Measurements from ENCODE around the gene GRM7.

Gene GRM7

DNA sequence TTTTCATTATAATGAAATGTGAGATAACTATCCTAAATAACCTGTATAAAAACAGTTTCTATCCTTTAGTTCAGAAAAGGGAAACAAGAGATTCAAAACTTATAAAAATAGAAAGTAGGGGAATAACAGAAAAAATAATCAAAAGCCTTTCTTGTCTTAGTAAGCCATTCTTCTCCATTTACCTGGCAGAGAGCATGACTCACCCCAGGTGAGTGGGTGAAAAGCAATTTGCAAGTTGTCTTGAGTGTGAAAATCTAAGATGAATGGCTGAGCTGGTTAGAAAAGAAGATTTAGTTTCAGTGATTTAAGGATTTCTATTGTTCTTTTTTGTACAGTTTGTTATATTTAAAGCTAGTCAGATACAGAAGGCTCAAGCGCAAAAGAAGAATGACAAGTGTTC is 702.0 kb downstream of the GRM7 start:
- Histone ChIP-seq H3K36me3 (ENCODE audit: control insufficient read depth in 2 of 2, insufficient read depth in 1 of 2, low read length in 2 of 2) (no peaks in the 10 kb centered on the region), H3K4me3 (ENCODE audit: low read depth, low read length) (no peak overlapping the region), H3K27ac (ENCODE audit: extremely low read depth, low read depth, low read length) (no peak overlapping the region), H3K4me1 (ENCODE audit: control insufficient read depth, insufficient read depth, low read length) (no peaks in the 10 kb centered on the region), H3K9me3 (ENCODE audit: control insufficient read depth, insufficient read depth, low read depth, low read length) (no peaks in the 10 kb centered on the region)
- TF ChIP-seq ZNF394 (tag by site-specific recombination; IDR thresholded peaks at IDR 0.05; ENCODE audit: borderline replicate concordance) (no peak), ZNF549 (tag by site-specific recombination; IDR thresholded peaks at IDR 0.05) (no peak), ZNF302 (tag by site-specific recombination; IDR thresholded peaks at IDR 0.05; ENCODE audit: low read depth) (no peak), ZNF112 (tag by site-specific recombination; IDR thresholded peaks at IDR 0.05) (no peak), ZEB2 (tag by site-specific recombination; IDR thresholded peaks at IDR 0.05) (no peak), ZFP3 (tag by site-specific recombination; IDR thresholded peaks at IDR 0.05; ENCODE audit: low read depth) (no peak), ZNF404 (tag by site-specific recombination; IDR thresholded peaks at IDR 0.05) (no peak)
- TF ChIP-seq, protein P1, sequence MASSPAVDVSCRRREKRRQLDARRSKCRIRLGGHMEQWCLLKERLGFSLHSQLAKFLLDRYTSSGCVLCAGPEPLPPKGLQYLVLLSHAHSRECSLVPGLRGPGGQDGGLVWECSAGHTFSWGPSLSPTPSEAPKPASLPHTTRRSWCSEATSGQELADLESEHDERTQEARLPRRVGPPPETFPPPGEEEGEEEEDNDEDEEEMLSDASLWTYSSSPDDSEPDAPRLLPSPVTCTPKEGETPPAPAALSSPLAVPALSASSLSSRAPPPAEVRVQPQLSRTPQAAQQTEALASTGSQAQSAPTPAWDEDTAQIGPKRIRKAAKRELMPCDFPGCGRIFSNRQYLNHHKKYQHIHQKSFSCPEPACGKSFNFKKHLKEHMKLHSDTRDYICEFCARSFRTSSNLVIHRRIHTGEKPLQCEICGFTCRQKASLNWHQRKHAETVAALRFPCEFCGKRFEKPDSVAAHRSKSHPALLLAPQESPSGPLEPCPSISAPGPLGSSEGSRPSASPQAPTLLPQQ (tag by site-specific recombination; IDR thresholded peaks at IDR 0.05), result no peak
- TF ChIP-seq, protein P2, sequence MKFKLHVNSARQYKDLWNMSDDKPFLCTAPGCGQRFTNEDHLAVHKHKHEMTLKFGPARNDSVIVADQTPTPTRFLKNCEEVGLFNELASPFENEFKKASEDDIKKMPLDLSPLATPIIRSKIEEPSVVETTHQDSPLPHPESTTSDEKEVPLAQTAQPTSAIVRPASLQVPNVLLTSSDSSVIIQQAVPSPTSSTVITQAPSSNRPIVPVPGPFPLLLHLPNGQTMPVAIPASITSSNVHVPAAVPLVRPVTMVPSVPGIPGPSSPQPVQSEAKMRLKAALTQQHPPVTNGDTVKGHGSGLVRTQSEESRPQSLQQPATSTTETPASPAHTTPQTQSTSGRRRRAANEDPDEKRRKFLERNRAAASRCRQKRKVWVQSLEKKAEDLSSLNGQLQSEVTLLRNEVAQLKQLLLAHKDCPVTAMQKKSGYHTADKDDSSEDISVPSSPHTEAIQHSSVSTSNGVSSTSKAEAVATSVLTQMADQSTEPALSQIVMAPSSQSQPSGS (tag by site-specific recombination; IDR thresholded peaks at IDR 0.05; ENCODE audit: low read depth), result no peak
- TF ChIP-seq, protein P3, sequence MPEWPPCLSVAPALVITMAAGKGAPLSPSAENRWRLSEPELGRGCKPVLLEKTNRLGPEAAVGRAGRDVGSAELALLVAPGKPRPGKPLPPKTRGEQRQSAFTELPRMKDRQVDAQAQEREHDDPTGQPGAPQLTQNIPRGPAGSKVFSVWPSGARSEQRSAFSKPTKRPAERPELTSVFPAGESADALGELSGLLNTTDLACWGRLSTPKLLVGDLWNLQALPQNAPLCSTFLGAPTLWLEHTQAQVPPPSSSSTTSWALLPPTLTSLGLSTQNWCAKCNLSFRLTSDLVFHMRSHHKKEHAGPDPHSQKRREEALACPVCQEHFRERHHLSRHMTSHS (tag by site-specific recombination; IDR thresholded peaks at IDR 0.05), result no peak
- POLR2A ChIA-PET, result no interaction called here
- CTCF ChIA-PET, result no interaction called here

DNA sequence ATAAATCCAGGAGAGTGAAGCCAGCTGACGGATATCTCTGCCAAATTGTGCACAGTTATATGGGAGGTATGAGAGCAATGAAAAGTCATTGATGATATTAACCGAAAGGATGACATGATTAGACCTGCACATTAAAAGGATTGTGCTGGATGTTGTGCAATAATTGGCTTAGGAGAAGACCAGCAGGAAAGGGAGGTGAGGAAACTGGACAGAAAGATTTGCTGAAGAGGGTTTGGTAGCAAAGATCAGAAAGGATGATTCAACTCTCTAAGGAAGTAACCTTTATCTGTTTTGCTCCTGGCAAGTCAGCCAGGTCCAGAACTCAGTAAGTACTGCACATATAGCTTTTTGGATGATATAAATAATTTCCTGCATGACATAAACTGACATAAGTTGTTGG is 704.7 kb downstream of the GRM7 start:
- POLR2A ChIA-PET, result no interaction called here
- Histone ChIP-seq H3K36me3 (ENCODE audit: control insufficient read depth in 2 of 2, insufficient read depth in 1 of 2, low read length in 2 of 2) (no peaks in the 10 kb centered on the region), H3K9me3 (ENCODE audit: control insufficient read depth, insufficient read depth, low read depth, low read length) (no peaks in the 10 kb centered on the region), H3K4me3 (ENCODE audit: low read depth, low read length) (no peak overlapping the region), H3K27ac (ENCODE audit: extremely low read depth, low read depth, low read length) (no peak overlapping the region), H3K4me1 (ENCODE audit: control insufficient read depth, insufficient read depth, low read length) (no peaks in the 10 kb centered on the region)
- CTCF ChIA-PET, result no interaction called here
- TF ChIP-seq, protein P4, sequence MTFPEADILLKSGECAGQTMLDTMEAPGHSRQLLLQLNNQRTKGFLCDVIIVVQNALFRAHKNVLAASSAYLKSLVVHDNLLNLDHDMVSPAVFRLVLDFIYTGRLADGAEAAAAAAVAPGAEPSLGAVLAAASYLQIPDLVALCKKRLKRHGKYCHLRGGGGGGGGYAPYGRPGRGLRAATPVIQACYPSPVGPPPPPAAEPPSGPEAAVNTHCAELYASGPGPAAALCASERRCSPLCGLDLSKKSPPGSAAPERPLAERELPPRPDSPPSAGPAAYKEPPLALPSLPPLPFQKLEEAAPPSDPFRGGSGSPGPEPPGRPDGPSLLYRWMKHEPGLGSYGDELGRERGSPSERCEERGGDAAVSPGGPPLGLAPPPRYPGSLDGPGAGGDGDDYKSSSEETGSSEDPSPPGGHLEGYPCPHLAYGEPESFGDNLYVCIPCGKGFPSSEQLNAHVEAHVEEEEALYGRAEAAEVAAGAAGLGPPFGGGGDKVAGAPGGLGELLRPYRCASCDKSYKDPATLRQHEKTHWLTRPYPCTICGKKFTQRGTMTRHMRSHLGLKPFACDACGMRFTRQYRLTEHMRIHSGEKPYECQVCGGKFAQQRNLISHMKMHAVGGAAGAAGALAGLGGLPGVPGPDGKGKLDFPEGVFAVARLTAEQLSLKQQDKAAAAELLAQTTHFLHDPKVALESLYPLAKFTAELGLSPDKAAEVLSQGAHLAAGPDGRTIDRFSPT (tag by site-specific recombination; IDR thresholded peaks at IDR 0.05), result no peak
- no peak for TF ChIP-seq SALL2 (tag by site-specific recombination; IDR thresholded peaks at IDR 0.05; ENCODE audit: borderline replicate concordance)
- TF ChIP-seq ZNF610 (tag by site-specific recombination; IDR thresholded peaks at IDR 0.05; ENCODE audit: borderline replicate concordance), result no peak
- no peak for TF ChIP-seq ZNF302 (tag by site-specific recombination; IDR thresholded peaks at IDR 0.05; ENCODE audit: low read depth)
- no peak for TF ChIP-seq ZNF624 (tag by site-specific recombination; IDR thresholded peaks at IDR 0.05)
- no peak for TF ChIP-seq ZNF658 (tag by site-specific recombination; IDR thresholded peaks at IDR 0.05)
- TF ChIP-seq HOXD13 (CRISPR knock-in tag; IDR thresholded peaks at IDR 0.05; ENCODE audit: borderline replicate concordance), result no peak

DNA sequence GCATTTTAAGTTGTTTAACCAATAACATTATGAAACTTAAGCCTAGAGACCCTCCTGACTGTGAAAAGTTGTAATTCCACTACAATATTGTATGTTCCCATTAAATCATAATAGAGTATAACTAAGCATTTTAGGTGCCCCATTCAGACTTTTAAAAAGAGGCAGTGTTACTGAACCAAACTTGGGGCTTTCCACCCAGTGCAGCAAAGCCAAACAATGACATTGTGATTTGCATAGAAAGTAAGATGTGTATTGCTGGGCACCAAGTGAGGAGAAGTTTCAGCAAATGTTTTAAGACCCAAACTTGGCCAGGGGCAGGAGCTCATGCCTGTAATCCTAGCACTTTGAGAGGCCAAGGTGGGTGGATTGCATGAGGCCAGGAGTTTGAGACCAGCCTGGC is 706.2 kb downstream of the GRM7 start:
- ChIA-PET POLR2A (no interaction called here), CTCF (no interaction called here)
- H3K27ac ChIP-seq (ENCODE audit: extremely low read depth, low read depth, low read length), result no peak overlapping the region
- no peaks in the 10 kb centered on the region for H3K4me1 ChIP-seq (ENCODE audit: control insufficient read depth, insufficient read depth, low read length)
- H3K36me3 ChIP-seq (ENCODE audit: control insufficient read depth in 2 of 2, insufficient read depth in 1 of 2, low read length in 2 of 2), result no peaks in the 10 kb centered on the region
- H3K9me3 ChIP-seq (ENCODE audit: control insufficient read depth, insufficient read depth, low read depth, low read length), result no peaks in the 10 kb centered on the region
- no peak overlapping the region for H3K4me3 ChIP-seq (ENCODE audit: low read depth, low read length)
- TF ChIP-seq, protein P5, sequence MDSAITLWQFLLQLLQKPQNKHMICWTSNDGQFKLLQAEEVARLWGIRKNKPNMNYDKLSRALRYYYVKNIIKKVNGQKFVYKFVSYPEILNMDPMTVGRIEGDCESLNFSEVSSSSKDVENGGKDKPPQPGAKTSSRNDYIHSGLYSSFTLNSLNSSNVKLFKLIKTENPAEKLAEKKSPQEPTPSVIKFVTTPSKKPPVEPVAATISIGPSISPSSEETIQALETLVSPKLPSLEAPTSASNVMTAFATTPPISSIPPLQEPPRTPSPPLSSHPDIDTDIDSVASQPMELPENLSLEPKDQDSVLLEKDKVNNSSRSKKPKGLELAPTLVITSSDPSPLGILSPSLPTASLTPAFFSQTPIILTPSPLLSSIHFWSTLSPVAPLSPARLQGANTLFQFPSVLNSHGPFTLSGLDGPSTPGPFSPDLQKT (IDR thresholded peaks at IDR 0.05; ENCODE audit: borderline replicate concordance, low read depth, low read length), result no peak
- TF ChIP-seq, protein P6, sequence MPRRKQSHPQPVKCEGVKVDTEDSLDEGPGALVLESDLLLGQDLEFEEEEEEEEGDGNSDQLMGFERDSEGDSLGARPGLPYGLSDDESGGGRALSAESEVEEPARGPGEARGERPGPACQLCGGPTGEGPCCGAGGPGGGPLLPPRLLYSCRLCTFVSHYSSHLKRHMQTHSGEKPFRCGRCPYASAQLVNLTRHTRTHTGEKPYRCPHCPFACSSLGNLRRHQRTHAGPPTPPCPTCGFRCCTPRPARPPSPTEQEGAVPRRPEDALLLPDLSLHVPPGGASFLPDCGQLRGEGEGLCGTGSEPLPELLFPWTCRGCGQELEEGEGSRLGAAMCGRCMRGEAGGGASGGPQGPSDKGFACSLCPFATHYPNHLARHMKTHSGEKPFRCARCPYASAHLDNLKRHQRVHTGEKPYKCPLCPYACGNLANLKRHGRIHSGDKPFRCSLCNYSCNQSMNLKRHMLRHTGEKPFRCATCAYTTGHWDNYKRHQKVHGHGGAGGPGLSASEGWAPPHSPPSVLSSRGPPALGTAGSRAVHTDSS (tag by site-specific recombination; IDR thresholded peaks at IDR 0.05), result no peak
- no peak for TF ChIP-seq ZNF311 (tag by site-specific recombination; IDR thresholded peaks at IDR 0.05; ENCODE audit: borderline replicate concordance)
- no peak for TF ChIP-seq ZNF830 (tag by site-specific recombination; IDR thresholded peaks at IDR 0.05; ENCODE audit: low read depth)
- no peak for TF ChIP-seq ZFP37 (tag by site-specific recombination; IDR thresholded peaks at IDR 0.05)
- TF ChIP-seq, protein P7, sequence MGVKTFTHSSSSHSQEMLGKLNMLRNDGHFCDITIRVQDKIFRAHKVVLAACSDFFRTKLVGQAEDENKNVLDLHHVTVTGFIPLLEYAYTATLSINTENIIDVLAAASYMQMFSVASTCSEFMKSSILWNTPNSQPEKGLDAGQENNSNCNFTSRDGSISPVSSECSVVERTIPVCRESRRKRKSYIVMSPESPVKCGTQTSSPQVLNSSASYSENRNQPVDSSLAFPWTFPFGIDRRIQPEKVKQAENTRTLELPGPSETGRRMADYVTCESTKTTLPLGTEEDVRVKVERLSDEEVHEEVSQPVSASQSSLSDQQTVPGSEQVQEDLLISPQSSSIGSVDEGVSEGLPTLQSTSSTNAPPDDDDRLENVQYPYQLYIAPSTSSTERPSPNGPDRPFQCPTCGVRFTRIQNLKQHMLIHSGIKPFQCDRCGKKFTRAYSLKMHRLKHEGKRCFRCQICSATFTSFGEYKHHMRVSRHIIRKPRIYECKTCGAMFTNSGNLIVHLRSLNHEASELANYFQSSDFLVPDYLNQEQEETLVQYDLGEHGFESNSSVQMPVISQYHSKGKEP (tag by site-specific recombination; IDR thresholded peaks at IDR 0.05), result no peak
